ENCODE results near the gene KRTAP5-3. TPM values are rescaled to one million over a fixed set of nuclear protein-coding genes. Genes with fewer than 3 reads are reported as not detected.
A peak's percentile ranks its signal among the peaks of the same experiment; 100 is the strongest.

The KRTAP5-3 gene
- total RNA-seq, 1 donor from 2014 or later, result not detected

- Histone ChIP-seq H3K4me3 (no peak overlapping the region), H3K79me2 (ENCODE audit: low read depth) (no peaks in the 10 kb centered on the region), H3K36me3 (no peaks in the 10 kb centered on the region), H2AFZ (replicated peaks) (no peak overlapping the region), H3K9me3 (ENCODE audit: low read depth) (no peaks in the 10 kb centered on the region), H3K27me3 (peaks cover 65% of the 10 kb centered on the region), H3K4me1 (peaks cover 32% of the 10 kb centered on the region), H3K4me2 (peak overlapping the region; percentile 35), H4K20me1 (ENCODE audit: low read depth) (peaks cover 28% of the 10 kb centered on the region), H3K9ac (no peak overlapping the region), H3K27ac (no peak overlapping the region), H3F3A (ENCODE audit: low read depth) (peaks cover 16% of the 10 kb centered on the region)
- H3K36me3 Mint-ChIP-seq, result no peaks in the 10 kb centered on the region
- TF ChIP-seq EZH2 (IDR thresholded peaks at IDR 0.05), result no peak
- TF ChIP-seq, protein P1, sequence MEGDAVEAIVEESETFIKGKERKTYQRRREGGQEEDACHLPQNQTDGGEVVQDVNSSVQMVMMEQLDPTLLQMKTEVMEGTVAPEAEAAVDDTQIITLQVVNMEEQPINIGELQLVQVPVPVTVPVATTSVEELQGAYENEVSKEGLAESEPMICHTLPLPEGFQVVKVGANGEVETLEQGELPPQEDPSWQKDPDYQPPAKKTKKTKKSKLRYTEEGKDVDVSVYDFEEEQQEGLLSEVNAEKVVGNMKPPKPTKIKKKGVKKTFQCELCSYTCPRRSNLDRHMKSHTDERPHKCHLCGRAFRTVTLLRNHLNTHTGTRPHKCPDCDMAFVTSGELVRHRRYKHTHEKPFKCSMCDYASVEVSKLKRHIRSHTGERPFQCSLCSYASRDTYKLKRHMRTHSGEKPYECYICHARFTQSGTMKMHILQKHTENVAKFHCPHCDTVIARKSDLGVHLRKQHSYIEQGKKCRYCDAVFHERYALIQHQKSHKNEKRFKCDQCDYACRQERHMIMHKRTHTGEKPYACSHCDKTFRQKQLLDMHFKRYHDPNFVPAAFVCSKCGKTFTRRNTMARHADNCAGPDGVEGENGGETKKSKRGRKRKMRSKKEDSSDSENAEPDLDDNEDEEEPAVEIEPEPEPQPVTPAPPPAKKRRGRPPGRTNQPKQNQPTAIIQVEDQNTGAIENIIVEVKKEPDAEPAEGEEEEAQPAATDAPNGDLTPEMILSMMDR (IDR thresholded peaks at IDR 0.05), result no peak
- no peak for TF ChIP-seq EZH2phosphoT487 (IDR thresholded peaks at IDR 0.05)
- H3K27me3 Mint-ChIP-seq (ENCODE audit: insufficient read depth, low read depth), result peaks cover 15% of the 10 kb centered on the region
- H3K9me3 Mint-ChIP-seq, result no peaks in the 10 kb centered on the region
- no peak overlapping the region for H3K27ac Mint-ChIP-seq
- peak; percentile 88 for DNase-seq (ENCODE audit: low spot score)
- peaks cover 17% of the 10 kb centered on the region for H3K4me1 Mint-ChIP-seq
- peak overlapping the region; percentile 27 for H3K4me3 Mint-ChIP-seq
Observed at GRCh38 chr11:1568441-1568911, 39.8 kb downstream of the KRTAP5-3 start.

DNA sequence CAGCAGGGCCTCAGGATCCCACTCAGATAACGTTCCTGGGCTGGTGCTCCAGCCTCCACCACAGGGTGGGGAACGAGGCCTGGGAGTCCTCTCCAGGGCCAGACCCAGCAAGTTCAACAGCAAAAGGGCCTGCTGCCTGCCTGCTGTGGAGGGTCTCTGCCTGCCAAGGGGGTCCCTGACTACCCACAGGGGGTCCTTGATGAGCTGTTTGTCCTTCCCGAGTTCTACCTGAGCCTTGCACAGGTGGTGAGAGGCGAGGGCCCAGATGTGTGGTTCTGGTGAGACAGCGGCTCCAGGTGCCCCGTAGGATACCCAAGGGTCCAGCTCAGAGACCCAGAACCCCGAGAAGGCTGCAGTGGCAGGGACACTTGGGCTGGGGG, 40.6 kb downstream of the KRTAP5-3 start:
- TF ChIP-seq EZH2phosphoT487 (IDR thresholded peaks at IDR 0.05), result no peak
- TF ChIP-seq, protein P1 (IDR thresholded peaks at IDR 0.05), result no peak
- TF ChIP-seq EZH2 (IDR thresholded peaks at IDR 0.05), result no peak
- H3K36me3 ChIP-seq, result no peaks in the 10 kb centered on the region
- H3K27me3 Mint-ChIP-seq (ENCODE audit: insufficient read depth, low read depth), result peaks cover 12% of the 10 kb centered on the region
- no peaks in the 10 kb centered on the region for H3K9me3 ChIP-seq (ENCODE audit: low read depth)
- H3K4me1 Mint-ChIP-seq, result peaks cover 17% of the 10 kb centered on the region
- no peaks in the 10 kb centered on the region for H3K9me3 Mint-ChIP-seq
- H3K27me3 ChIP-seq, result peaks cover 57% of the 10 kb centered on the region
- peaks cover 20% of the 10 kb centered on the region for H4K20me1 ChIP-seq (ENCODE audit: low read depth)
- peaks cover 32% of the 10 kb centered on the region for H3K4me1 ChIP-seq
- no peak overlapping the region for H3K27ac ChIP-seq
- no peak for DNase-seq (ENCODE audit: low spot score)
- H3K9ac ChIP-seq, result no peak overlapping the region
- no peak overlapping the region for H3K4me3 ChIP-seq
- no peak overlapping the region for H2AFZ ChIP-seq (replicated peaks)
- no peak overlapping the region for H3K27ac Mint-ChIP-seq
- peaks cover 12% of the 10 kb centered on the region for H3F3A ChIP-seq (ENCODE audit: low read depth)
- H3K79me2 ChIP-seq (ENCODE audit: low read depth), result no peaks in the 10 kb centered on the region
- H3K4me2 ChIP-seq, result no peak overlapping the region
- no peaks in the 10 kb centered on the region for H3K36me3 Mint-ChIP-seq
- H3K4me3 Mint-ChIP-seq, result no peak overlapping the region

DNA sequence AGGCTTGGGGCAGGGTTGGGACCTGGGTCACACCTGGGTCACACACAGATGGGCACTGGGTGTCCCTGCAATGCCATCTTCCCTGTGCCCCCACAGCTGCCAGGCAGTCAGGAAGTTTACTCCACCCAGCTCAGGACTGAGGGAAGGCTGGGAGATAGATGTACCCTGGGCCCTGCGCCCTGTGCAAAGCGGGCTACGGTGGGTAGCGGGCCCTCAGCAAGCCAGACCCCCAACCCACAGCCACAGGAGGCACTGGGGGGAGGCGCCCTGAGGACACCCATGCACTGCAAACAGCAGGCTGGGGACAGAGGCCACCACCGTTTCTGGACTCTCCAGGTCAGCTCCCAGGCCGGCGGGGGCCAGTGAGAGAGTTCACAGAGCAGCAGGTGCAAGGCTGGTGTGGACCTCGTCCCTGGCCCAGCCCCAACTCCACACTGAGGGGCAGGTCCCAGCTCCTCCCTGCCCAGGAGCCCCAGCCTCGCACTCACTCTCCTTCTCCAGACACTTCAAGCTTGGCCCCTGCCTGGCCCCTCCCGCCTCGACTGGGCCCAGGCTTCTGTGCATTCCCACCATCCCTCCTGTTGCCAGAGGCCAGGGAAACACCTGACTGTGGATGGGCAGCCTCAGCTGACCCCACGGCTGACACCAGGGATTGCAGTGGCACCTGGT, 41.1 kb downstream of the KRTAP5-3 start:
- Mint-ChIP-seq H3K9me3 (no peaks in the 10 kb centered on the region), H3K27me3 (ENCODE audit: insufficient read depth, low read depth) (peaks cover 12% of the 10 kb centered on the region), H3K27ac (no peak overlapping the region), H3K36me3 (no peaks in the 10 kb centered on the region), H3K4me3 (no peak overlapping the region), H3K4me1 (peaks cover 21% of the 10 kb centered on the region)
- no peak overlapping the region for H2AFZ ChIP-seq (replicated peaks)
- no peaks in the 10 kb centered on the region for H3K36me3 ChIP-seq
- H4K20me1 ChIP-seq (ENCODE audit: low read depth), result peaks cover 19% of the 10 kb centered on the region
- H3K79me2 ChIP-seq (ENCODE audit: low read depth), result no peaks in the 10 kb centered on the region
- peaks cover 12% of the 10 kb centered on the region for H3F3A ChIP-seq (ENCODE audit: low read depth)
- TF ChIP-seq EZH2phosphoT487 (IDR thresholded peaks at IDR 0.05) (no peak), EZH2 (IDR thresholded peaks at IDR 0.05) (no peak)
- TF ChIP-seq, protein P1 (IDR thresholded peaks at IDR 0.05), result no peak
- H3K27me3 ChIP-seq, result peaks cover 52% of the 10 kb centered on the region
- peaks cover 32% of the 10 kb centered on the region for H3K4me1 ChIP-seq
- H3K9me3 ChIP-seq (ENCODE audit: low read depth), result no peaks in the 10 kb centered on the region
- DNase-seq (ENCODE audit: low spot score), result no peak
- no peak overlapping the region for H3K9ac ChIP-seq
- no peak overlapping the region for H3K4me3 ChIP-seq
- no peak overlapping the region for H3K4me2 ChIP-seq
- H3K27ac ChIP-seq, result no peak overlapping the region
